WERI-Rb-1 (cell line): ENCODE measurements around the gene PRKACG.

Source experiments
- DNase-seq: peaks from one replicate; pipeline ENCODE4 v3.0.0-alpha.2; 2020
- H3K27ac ChIP-seq: fragments of 250-450 bp; sonication (Bioruptor Pico); 2 replicates; pipeline ENCODE4 v1.5.1; 2020; ENCODE audit warnings: mild to moderate bottlenecking, moderate library complexity
- H3K27me3 ChIP-seq: fragments of 250-450 bp; sonication (Bioruptor Pico); 2 replicates; pipeline ENCODE4 v1.5.1; 2021; ENCODE audit warnings: mild to moderate bottlenecking, low read depth, moderate library complexity; ENCODE audit not compliant: insufficient read depth, severe bottlenecking
- H3K36me3 ChIP-seq: fragments of 250-450 bp; sonication (Bioruptor Pico); 2 replicates; pipeline ENCODE4 v1.5.1; 2020; ENCODE audit warnings: mild to moderate bottlenecking, moderate library complexity
- H3K4me3 ChIP-seq: 2 replicates; pipeline ENCODE4 v1.5.1; 2011; ENCODE audit warnings: low read depth, mild to moderate bottlenecking, control low read depth, low read length
- H3K9me3 ChIP-seq: fragments of 250-450 bp; sonication (Bioruptor Pico); 2 replicates; pipeline ENCODE4 v1.5.1; 2021; ENCODE audit warnings: mild to moderate bottlenecking, moderate library complexity; ENCODE audit not compliant: severe bottlenecking
- TF ChIP-seq, protein P1 (sequence below): IDR thresholded peaks from 2 replicates; pipeline ENCODE4 v1.5.1; 2011; ENCODE audit warnings: low read depth, mild to moderate bottlenecking, control low read depth, inconsistent platforms, low read length

The PRKACG gene

GRCh38 chr9:68963416-68963815, 50.5 kb downstream of the PRKACG start:
- peaks cover 44% of the 10 kb centered on the region for H3K27me3 ChIP-seq
- no peak overlapping the region for H3K27ac ChIP-seq

More at GRCh38 chr9:68963416-68963815, 50.5 kb downstream of the PRKACG start:
- H3K9me3 ChIP-seq, result no peaks in the 10 kb centered on the region
- TF ChIP-seq, protein P1, sequence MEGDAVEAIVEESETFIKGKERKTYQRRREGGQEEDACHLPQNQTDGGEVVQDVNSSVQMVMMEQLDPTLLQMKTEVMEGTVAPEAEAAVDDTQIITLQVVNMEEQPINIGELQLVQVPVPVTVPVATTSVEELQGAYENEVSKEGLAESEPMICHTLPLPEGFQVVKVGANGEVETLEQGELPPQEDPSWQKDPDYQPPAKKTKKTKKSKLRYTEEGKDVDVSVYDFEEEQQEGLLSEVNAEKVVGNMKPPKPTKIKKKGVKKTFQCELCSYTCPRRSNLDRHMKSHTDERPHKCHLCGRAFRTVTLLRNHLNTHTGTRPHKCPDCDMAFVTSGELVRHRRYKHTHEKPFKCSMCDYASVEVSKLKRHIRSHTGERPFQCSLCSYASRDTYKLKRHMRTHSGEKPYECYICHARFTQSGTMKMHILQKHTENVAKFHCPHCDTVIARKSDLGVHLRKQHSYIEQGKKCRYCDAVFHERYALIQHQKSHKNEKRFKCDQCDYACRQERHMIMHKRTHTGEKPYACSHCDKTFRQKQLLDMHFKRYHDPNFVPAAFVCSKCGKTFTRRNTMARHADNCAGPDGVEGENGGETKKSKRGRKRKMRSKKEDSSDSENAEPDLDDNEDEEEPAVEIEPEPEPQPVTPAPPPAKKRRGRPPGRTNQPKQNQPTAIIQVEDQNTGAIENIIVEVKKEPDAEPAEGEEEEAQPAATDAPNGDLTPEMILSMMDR, result no peak
- H3K4me3 ChIP-seq, result no peak overlapping the region
- DNase-seq, result no peak
- H3K36me3 ChIP-seq, result no peaks in the 10 kb centered on the region
